HEK293T (cell line): ENCODE data around the gene CAPN15.

Source experiments
- CTCF ChIA-PET: fragments of 350-600 bp; formaldehyde crosslinking; extraction: SDS; loops from one replicate; lab custom pipeline; 2021; ENCODE audit warnings: antibody characterized with exemption, inconsistent platforms; lab: Yijun Ruan, JAX
- POLR2A ChIA-PET: fragments of 350-600 bp; formaldehyde crosslinking; extraction: SDS; loops from one replicate; lab custom pipeline; 2020; ENCODE audit warnings: antibody characterized with exemption, inconsistent platforms; lab: Yijun Ruan, JAX
- DNase-seq: peaks from one replicate; pipeline ENCODE4 v3.0.0; 2012; ENCODE audit warnings: mixed read lengths; ENCODE audit errors: extremely low spot score
- ARNT ChIP-seq: fragments of 450-650 bp; IDR thresholded peaks from 2 replicates; pipeline ENCODE4 v1.6.1; 2017; ENCODE audit warnings: mild to moderate bottlenecking
- BHLHE40 ChIP-seq: fragments of 450-650 bp; IDR thresholded peaks from 2 replicates; pipeline ENCODE4 v1.6.1; 2016; ENCODE audit warnings: mild to moderate bottlenecking, moderate library complexity, borderline replicate concordance
- CTBP1 ChIP-seq: fragments of 450-650 bp; IDR thresholded peaks from 2 replicates; pipeline ENCODE4 v1.6.1; 2016; ENCODE audit warnings: borderline replicate concordance
- ELF4 ChIP-seq: fragments of 450-650 bp; IDR thresholded peaks from 2 replicates; pipeline ENCODE4 v1.6.1; 2017; ENCODE audit warnings: antibody characterized with exemption
- FOXA1 ChIP-seq: fragments of 450-650 bp; IDR thresholded peaks from 2 replicates; pipeline ENCODE4 v1.6.1; 2016; ENCODE audit warnings: mild to moderate bottlenecking
- FOXK2 ChIP-seq: fragments of 450-650 bp; IDR thresholded peaks from 2 replicates; pipeline ENCODE4 v1.6.1; 2016; ENCODE audit warnings: mild to moderate bottlenecking
- FOXM1 ChIP-seq: fragments of 450-650 bp; IDR thresholded peaks from 2 replicates; pipeline ENCODE4 v1.6.1; 2017; ENCODE audit warnings: mild to moderate bottlenecking, borderline replicate concordance
- HDGF ChIP-seq: fragments of 450-650 bp; IDR thresholded peaks from 2 replicates; pipeline ENCODE4 v1.6.1; 2017; ENCODE audit warnings: antibody characterized with exemption, borderline replicate concordance
- L3MBTL2 ChIP-seq: fragments of 450-650 bp; conservative IDR thresholded peaks from 2 replicates; pipeline ENCODE4 v1.6.1; 2016; ENCODE audit warnings: mild to moderate bottlenecking
- LEF1 ChIP-seq: fragments of 450-650 bp; IDR thresholded peaks from 2 replicates; pipeline ENCODE4 v1.6.1; 2017; ENCODE audit warnings: mild to moderate bottlenecking, borderline replicate concordance
- NFRKB ChIP-seq: fragments of 450-650 bp; IDR thresholded peaks from 2 replicates; pipeline ENCODE4 v1.6.1; 2016; ENCODE audit warnings: mild to moderate bottlenecking, moderate library complexity
- PKNOX1 ChIP-seq: fragments of 450-650 bp; IDR thresholded peaks from 2 replicates; pipeline ENCODE4 v1.6.1; 2016
- SP1 ChIP-seq: fragments of 450-650 bp; IDR thresholded peaks from 2 replicates; pipeline ENCODE4 v1.6.1; 2017
- SUZ12 ChIP-seq: fragments of 450-650 bp; IDR thresholded peaks from 2 replicates; pipeline ENCODE4 v1.6.1; 2016; ENCODE audit warnings: mild to moderate bottlenecking
- TARDBP ChIP-seq: fragments of 450-650 bp; IDR thresholded peaks from 2 replicates; pipeline ENCODE4 v1.6.1; 2016
- ZNF384 ChIP-seq: fragments of 450-650 bp; IDR thresholded peaks from 2 replicates; pipeline ENCODE4 v1.6.1; 2016

CAPN15 gene

GRCh38 chr16:580141-580945 is 52.8 kb downstream of the CAPN15 start:
- TF ChIP-seq SP1, result no peak
- TF ChIP-seq ZNF384, result no peak
- TF ChIP-seq CTBP1, result no peak
- TF ChIP-seq ELF4, result no peak
- no peak for TF ChIP-seq PKNOX1
- TF ChIP-seq SUZ12, result no peak
- TF ChIP-seq ARNT, result no peak
- TF ChIP-seq FOXM1, result no peak
- TF ChIP-seq NFRKB, result no peak
- no peak for TF ChIP-seq BHLHE40
- TF ChIP-seq FOXA1, result no peak
- TF ChIP-seq TARDBP, result no peak
- no peak for TF ChIP-seq FOXK2
- TF ChIP-seq LEF1, result no peak
- TF ChIP-seq HDGF, result no peak
- no peak for TF ChIP-seq L3MBTL2
- CTCF ChIA-PET, result no interaction called here
- no peak for DNase-seq
- POLR2A ChIA-PET, result interaction anchor here (1.2 to 1.4 kb wide), 2 partner anchors 10 to 11 kb away, joined by 3 to 7 read pairs; no protein-coding TSS in a partner anchor

DNA sequence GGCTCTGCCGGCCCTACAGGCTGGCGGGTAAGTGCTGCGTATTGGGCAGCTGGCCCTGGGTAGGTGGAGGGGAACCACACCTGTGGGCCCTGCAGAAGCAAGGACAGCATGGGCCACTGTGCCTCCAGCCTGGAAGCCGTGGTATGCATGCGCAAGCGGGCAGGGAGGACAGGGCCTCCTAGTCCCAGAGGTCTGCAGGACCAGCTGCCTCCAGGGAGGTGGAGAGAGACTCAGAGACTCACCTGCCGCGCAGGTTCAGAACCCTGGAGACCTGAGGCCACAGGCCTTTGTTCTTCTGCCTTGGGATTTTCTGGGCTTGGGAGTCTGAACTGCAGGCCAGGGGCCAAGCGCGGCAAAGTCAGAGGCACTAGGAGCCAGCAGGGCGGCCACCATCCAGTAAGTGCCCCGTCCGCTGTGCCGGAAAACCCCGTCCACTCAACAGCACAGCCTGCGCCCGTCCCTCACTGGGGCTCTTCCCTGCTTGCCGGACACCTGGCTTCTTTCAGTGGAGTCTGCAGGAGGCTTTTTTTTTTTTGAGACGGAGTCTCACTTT is 53.5 kb downstream of the CAPN15 start:
- TF ChIP-seq FOXK2 (no peak), ARNT (no peak), PKNOX1 (no peak), HDGF (no peak), LEF1 (no peak), SUZ12 (no peak), ELF4 (no peak), FOXA1 (no peak), L3MBTL2 (no peak), CTBP1 (no peak), TARDBP (no peak), BHLHE40 (no peak), FOXM1 (no peak), SP1 (no peak), NFRKB (no peak), ZNF384 (no peak)
- no peak for DNase-seq
- ChIA-PET POLR2A (interaction anchor here (1.1 to 1.4 kb wide), 2 partner anchors 9 to 12 kb away, joined by 3 read pairs; no protein-coding TSS in a partner anchor), CTCF (no interaction called here)

GRCh38 chr16:582218-582613 is 54.7 kb downstream of the CAPN15 start:
- DNase-seq, result no peak
- POLR2A ChIA-PET, result interaction anchor here (1.0 to 1.1 kb wide), 2 partner anchors 11 kb away, joined by 3 read pairs; no protein-coding TSS in a partner anchor
- TF ChIP-seq SUZ12 (no peak), BHLHE40 (no peak)
- CTCF ChIA-PET, result interaction anchor here (0.6 kb wide), 1 partner anchor 80 kb away, joined by 4 read pairs; no protein-coding TSS in a partner anchor

DNA sequence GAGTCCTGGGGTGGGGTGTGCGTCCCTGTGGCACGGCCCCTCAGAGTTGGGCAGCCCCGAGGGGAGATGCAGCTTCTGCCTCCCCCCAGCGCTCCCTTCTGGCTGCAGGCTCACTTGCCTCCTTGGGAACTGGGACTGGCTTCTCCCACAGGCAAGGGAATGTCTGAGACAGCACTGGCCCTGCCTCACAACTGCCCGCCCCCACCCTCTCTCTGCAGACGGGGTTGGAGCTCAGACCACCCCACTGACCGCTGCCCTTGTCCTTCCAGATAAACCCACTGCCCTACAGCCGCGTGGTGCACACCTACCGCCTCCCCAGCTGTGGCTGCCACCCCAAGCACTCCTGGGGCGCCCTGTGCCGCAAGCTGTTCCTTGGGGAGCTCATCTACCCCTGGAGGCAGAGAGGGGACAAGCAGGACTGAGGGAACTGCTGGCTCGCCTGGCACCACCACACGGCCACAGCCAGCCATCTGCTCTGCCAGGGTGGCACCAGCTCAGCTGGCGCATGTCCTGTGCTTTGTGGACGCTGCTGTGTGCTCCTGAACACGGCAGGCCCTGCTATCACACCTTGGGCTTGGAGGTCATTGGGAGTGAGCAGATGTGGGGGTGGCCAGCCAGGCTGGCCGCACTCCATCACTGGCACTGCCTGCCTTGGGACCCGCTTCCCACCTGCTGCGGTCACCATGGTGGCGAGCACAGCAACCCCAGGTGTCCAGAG is 55.3 kb downstream of the CAPN15 start:
- ChIA-PET CTCF (interaction anchor here (0.6 kb wide), 1 partner anchor 81 kb away, joined by 4 read pairs; no protein-coding TSS in a partner anchor), POLR2A (interaction anchor here (0.6 to 1.0 kb wide), 2 partner anchors 11 to 12 kb away, joined by 3 read pairs; no protein-coding TSS in a partner anchor)
- TF ChIP-seq FOXA1 (no peak), SUZ12 (no peak), FOXK2 (no peak), HDGF (no peak), NFRKB (no peak), SP1 (no peak)
- DNase-seq, result no peak

- CTCF ChIA-PET, result no interaction called here
- POLR2A ChIA-PET, result interaction anchor here (0.6 kb wide), 1 partner anchor 11 kb away, joined by 3 read pairs; no protein-coding TSS in a partner anchor
- TF ChIP-seq L3MBTL2 (no peak), BHLHE40 (no peak), ELF4 (no peak), ZNF384 (no peak), LEF1 (no peak), NFRKB (no peak), HDGF (no peak), SP1 (no peak)
- no peak for DNase-seq
These were observed 55.9 kb downstream of the CAPN15 start for GRCh38 chr16:583470-583814.
